H1 (cell line): ENCODE data around the gene EPHA8. TPM values are rescaled to one million over a fixed set of nuclear protein-coding genes. Genes with fewer than 3 reads are reported as not detected.

Experiments used
- CTCF ChIA-PET: fragments of 300-600 bp; sonication (Branson Sonifier 250); formaldehyde crosslinking; loops from one replicate; lab custom pipeline; 2021; ENCODE audit not compliant: partially characterized antibody; lab: Charles Lee
- POLR2A ChIA-PET: fragments of 300-600 bp; sonication (Branson Sonifier 250); formaldehyde crosslinking; loops from one replicate; lab custom pipeline; 2021; ENCODE audit warnings: inconsistent platforms; ENCODE audit not compliant: partially characterized antibody; lab: Charles Lee
- DNase-seq, 2 experiments: peaks; one replicate each; pipeline versions ENCODE4 v3.0.0 to v3.0.0-alpha.2; 2010 to 2022; ENCODE audit warnings: low spot score in 2 of 2, low read depth in 1 of 2, mixed read lengths in 1 of 2
- FAIRE-seq: peaks from 2 replicates; lab custom pipeline; 2011; peaks lifted over from hg19 to GRCh38; lab: Jason Lieb, UNC
- H2AFZ ChIP-seq: 2 replicates; pipeline ENCODE4 v1.8.1; 2012; ENCODE audit warnings: low read length, inconsistent platforms
- H2AK5ac ChIP-seq: 2 replicates; pipeline ENCODE4 v1.6.1; 2013; ENCODE audit warnings: low read depth, low read length
- H2BK120ac ChIP-seq: replicated peaks from 2 replicates; pipeline ENCODE3; 2013; ENCODE audit warnings: low read depth, low read length, inconsistent platforms
- H2BK12ac ChIP-seq: 2 replicates; pipeline ENCODE4 v1.6.1; 2013; ENCODE audit warnings: low read depth, low read length
- H2BK15ac ChIP-seq: 2 replicates; pipeline ENCODE4 v1.6.1; 2013; ENCODE audit warnings: low read length
- H2BK20ac ChIP-seq: 2 replicates; pipeline ENCODE4 v1.6.1; 2013; ENCODE audit warnings: low read length
- H2BK5ac ChIP-seq: 2 replicates; pipeline ENCODE4 v1.6.1; 2013; ENCODE audit warnings: low read depth, low read length
- H3K14ac ChIP-seq: 2 replicates; pipeline ENCODE4 v1.6.1; 2013; ENCODE audit warnings: inconsistent platforms; ENCODE audit not compliant: insufficient read length
- H3K18ac ChIP-seq: 2 replicates; pipeline ENCODE4 v1.6.1; 2013; ENCODE audit warnings: low read length; ENCODE audit errors: extremely low read depth
- H3K23ac ChIP-seq: 2 replicates; pipeline ENCODE4 v1.6.1; 2013; ENCODE audit warnings: inconsistent platforms; ENCODE audit not compliant: insufficient read length
- H3K23me2 ChIP-seq: 2 replicates; pipeline ENCODE4 v1.6.1; 2013; ENCODE audit warnings: low read depth, low read length
- H3K27ac ChIP-seq: 2 replicates; pipeline ENCODE4 v1.6.1; 2011; ENCODE audit warnings: low read depth, low read length, inconsistent platforms
- H3K27me3 ChIP-seq, 4 experiments: replicated peaks in 1 of 4; 1 replicate in 1 of 4; 2 replicates in 3 of 4; pipeline versions ENCODE4 v1.6.1 to v1.8.1; 2011 to 2013; ENCODE audit warnings: low read length in 3 of 4, mild to moderate bottlenecking in 3 of 4, inconsistent platforms in 2 of 4, mixed read lengths in 2 of 4, moderate library complexity in 1 of 4; ENCODE audit not compliant: control insufficient read depth in 3 of 4, insufficient read depth in 3 of 4; ENCODE audit errors: extremely low read depth in 1 of 4
- H3K36me3 ChIP-seq, 4 experiments: 2 replicates each; pipeline versions ENCODE4 v1.6.1 to v1.8.1; 2011 to 2013; ENCODE audit warnings: mild to moderate bottlenecking in 4 of 4, low read length in 3 of 4, moderate library complexity in 2 of 4, control low read depth in 1 of 4, inconsistent platforms in 1 of 4; ENCODE audit not compliant: insufficient read depth in 4 of 4, control insufficient read depth in 2 of 4
- H3K4ac ChIP-seq: replicated peaks from 2 replicates; pipeline ENCODE3; 2013; ENCODE audit warnings: low read length, low read depth, mixed read lengths, inconsistent platforms; ENCODE audit not compliant: insufficient read length
- H3K4me1 ChIP-seq, 4 experiments: replicated peaks in 1 of 4; 1 replicate in 1 of 4; 2 replicates in 3 of 4; pipeline versions ENCODE4 v1.6.1 to v1.8.1; 2011 to 2013; ENCODE audit warnings: low read length in 3 of 4, inconsistent platforms in 2 of 4, mixed read lengths in 1 of 4; ENCODE audit not compliant: insufficient read depth in 4 of 4, control insufficient read depth in 3 of 4
- H3K4me2 ChIP-seq, 2 experiments: 2 replicates each; pipeline versions ENCODE4 v1.6.1 to v1.8.1; 2011 to 2013; ENCODE audit warnings: low read depth in 2 of 2, low read length in 2 of 2, control low read depth in 1 of 2, inconsistent platforms in 1 of 2, mild to moderate bottlenecking in 1 of 2; ENCODE audit not compliant: insufficient read depth in 1 of 2
- H3K4me3 ChIP-seq, 4 experiments: fragments of 200-600, 300-600 bp in 1 of 4; sonication (generic), shearing (Covaris generic), sonication (Bioruptor Twin) in 1 of 4; 2 replicates each; pipeline versions ENCODE4 v1.5.1 to v1.8.1; 2011 to 2016; ENCODE audit warnings: low read length in 4 of 4, low read depth in 3 of 4, control low read depth in 2 of 4, inconsistent platforms in 2 of 4, mild to moderate bottlenecking in 2 of 4, mixed read lengths in 1 of 4, moderate library complexity in 1 of 4; ENCODE audit not compliant: insufficient read depth in 2 of 4; ENCODE audit errors: extremely low read depth in 1 of 4
- H3K56ac ChIP-seq: replicated peaks from 2 replicates; pipeline ENCODE3; 2013; ENCODE audit warnings: low read depth, mild to moderate bottlenecking, mixed read lengths, low read length, inconsistent platforms; ENCODE audit not compliant: insufficient read length
- H3K79me1 ChIP-seq: 2 replicates; pipeline ENCODE4 v1.6.1; 2013; ENCODE audit warnings: low read depth, low read length, control low read depth
- H3K79me2 ChIP-seq, 2 experiments: 2 replicates each; pipeline versions ENCODE4 v1.6.1 to v1.8.1; 2012 to 2013; ENCODE audit warnings: low read length in 2 of 2, mild to moderate bottlenecking in 2 of 2, inconsistent platforms in 1 of 2; ENCODE audit not compliant: insufficient read depth in 2 of 2, control insufficient read depth in 1 of 2
- H3K9ac ChIP-seq, 4 experiments: replicated peaks in 1 of 4; 1 replicate in 1 of 4; 2 replicates in 3 of 4; pipeline versions ENCODE4 v1.6.1 to v1.8.1; 2011 to 2013; ENCODE audit warnings: low read depth in 3 of 4, low read length in 3 of 4, control low read depth in 2 of 4, mild to moderate bottlenecking in 2 of 4, moderate library complexity in 2 of 4, inconsistent platforms in 1 of 4; ENCODE audit errors: extremely low read depth in 1 of 4
- H3K9me3 ChIP-seq, 2 experiments: 2 replicates each; pipeline versions ENCODE4 v1.6.1 to v1.8.1; 2012 to 2013; ENCODE audit warnings: mild to moderate bottlenecking in 2 of 2, moderate library complexity in 2 of 2, control low read depth in 1 of 2, inconsistent platforms in 1 of 2, low read depth in 1 of 2, low read length in 1 of 2, mixed read lengths in 1 of 2; ENCODE audit not compliant: insufficient read depth in 2 of 2
- H4K20me1 ChIP-seq, 2 experiments: replicated peaks in 1 of 2; 2 replicates each; pipeline versions ENCODE3 to v1.8.1; 2011 to 2013; ENCODE audit warnings: inconsistent platforms in 2 of 2, low read length in 2 of 2, mild to moderate bottlenecking in 1 of 2; ENCODE audit not compliant: insufficient read depth in 2 of 2, control insufficient read depth in 1 of 2
- H4K5ac ChIP-seq: 2 replicates; pipeline ENCODE4 v1.6.1; 2013; ENCODE audit warnings: low read length, low read depth, mixed read lengths, inconsistent platforms; ENCODE audit not compliant: insufficient read length
- H4K8ac ChIP-seq: 2 replicates; pipeline ENCODE4 v1.8.0; 2013; ENCODE audit warnings: mild to moderate bottlenecking, moderate library complexity, low read length, inconsistent platforms; ENCODE audit not compliant: insufficient read depth; ENCODE audit errors: extremely low read depth
- H4K91ac ChIP-seq: replicated peaks from 2 replicates; pipeline ENCODE3; 2013; ENCODE audit warnings: low read length, mixed read lengths, inconsistent platforms; ENCODE audit not compliant: insufficient read length
- ATF2 ChIP-seq: IDR thresholded peaks from 2 replicates; pipeline ENCODE4 v1.6.1; 2012; ENCODE audit warnings: low read length, inconsistent platforms
- EZH2 ChIP-seq: fragments of 200-600 bp; sonication (generic); IDR thresholded peaks from 2 replicates; pipeline ENCODE4 v1.7.1; 2012; ENCODE audit warnings: low read depth, mild to moderate bottlenecking, moderate library complexity, low read length, inconsistent platforms; ENCODE audit not compliant: severe bottlenecking
- FOSL1 ChIP-seq: IDR thresholded peaks from 2 replicates; pipeline ENCODE4 v1.6.1; 2011; ENCODE audit warnings: mild to moderate bottlenecking, low read depth, low read length, moderate library complexity; ENCODE audit not compliant: insufficient read depth
- GTF2F1 ChIP-seq: IDR thresholded peaks from 2 replicates; pipeline ENCODE4 v1.6.1; 2012; ENCODE audit warnings: low read depth, low read length, improper control_type of control experiment, borderline replicate concordance
- JUND ChIP-seq: IDR thresholded peaks from 2 replicates; pipeline ENCODE4 v1.6.1; 2011; ENCODE audit warnings: mild to moderate bottlenecking, improper control_type of control experiment, low read length
- KDM4A ChIP-seq: IDR thresholded peaks from one replicate; pipeline ENCODE4 v1.7.1; 2012; ENCODE audit warnings: low read depth, mild to moderate bottlenecking, moderate library complexity, low read length, inconsistent platforms; ENCODE audit not compliant: severe bottlenecking
- MAFK ChIP-seq: IDR thresholded peaks from 2 replicates; pipeline ENCODE4 v1.6.1; 2012; ENCODE audit warnings: low read depth, mild to moderate bottlenecking, improper control_type of control experiment, low read length
- SP1 ChIP-seq: IDR thresholded peaks from 2 replicates; pipeline ENCODE4 v1.6.1; 2011; ENCODE audit warnings: low read depth, low read length
- TEAD4 ChIP-seq: IDR thresholded peaks from 2 replicates; pipeline ENCODE4 v1.6.1; 2012; ENCODE audit warnings: low read depth, low read length, inconsistent platforms, mixed read lengths
- WGBS, 2 experiments: shearing (Covaris generic) in 1 of 2; methylation state at CpG; one replicate each; pipeline versions ENCODE4 v1.1.6 to v1.1.7; 2013 to 2015; ENCODE audit warnings: low lambda C conversion rate in 2 of 2, mixed read lengths in 2 of 2, inconsistent platforms in 1 of 2, low coverage in 1 of 2, missing lambda C conversion rate in 1 of 2; ENCODE audit not compliant: insufficient replicate concordance in 2 of 2, insufficient coverage in 1 of 2, insufficient read length in 1 of 2; ENCODE audit errors: extremely low coverage in 1 of 2, missing lambda C conversion rate in 1 of 2; 5-methylcytosine and 5-hydroxymethylcytosine counted together
- polyA plus RNA-seq, 7 experiments: library from polyadenylated mRNA; depleted of rRNA in 3 of 7; stranded (reverse) in 5 of 7; unstranded in 2 of 7; fragments of >200 nt in 5 of 7; fragments of 200-250 nt in 2 of 7; gene quantifications; 1 replicate in 5 of 7; 2 replicates in 1 of 7; 4 replicates in 1 of 7; pipeline versions ENCODE4 v1.2.1 to v1.2.3, GENCODE V29; 2011 to 2013; ENCODE audit warnings: missing spikeins in 2 of 7, mixed read lengths in 2 of 7
- total RNA-seq: library from RNA; stranded (reverse); fragmentation: NEBNext Ultra II Directional; extraction: Animal tissue kit (Norgen Biotek cat#: 25700); gene quantifications from 2 replicates; pipeline ENCODE4 v1.2.1, GENCODE V29; 2021

EPHA8 gene
- total and polyA plus RNA-seq, 2 of the 8 experiments (the other 6 are each of a cell fraction or from before 2014, with no cell fraction given), result 4.0 to 8.4 TPM

- CTCF ChIA-PET, result interaction anchor here (0.6 to 2.3 kb wide), 8 partner anchors 7 to 395 kb away, joined by 3 to 6 read pairs (median 4); no protein-coding TSS in a partner anchor
- no peaks in the 10 kb centered on the region; a peak in 1 of 8 replicates for H3K36me3 ChIP-seq
- 13% methylated on average over 13 of the region's 57 CpGs; no CpG with 5 or more reads in 1 of the 2 experiments for WGBS, 2 experiments
- no peak overlapping the region for H3K4ac ChIP-seq
- H3K79me1 ChIP-seq, result no peaks in the 10 kb centered on the region
- H3K18ac ChIP-seq, result no peak overlapping the region; the same call in 1 of the 2 replicates
- no peak overlapping the region for H2AK5ac ChIP-seq
- H3K9ac ChIP-seq, result peak overlapping the region in 1 of 4 experiments; percentile 67; a peak in 1 of 7 replicates
- no peak for FAIRE-seq
- H4K5ac ChIP-seq, result no peak overlapping the region
- 0 out of 2 replicates have a peak overlapping the region, but pooled peaks have one; percentile 13 for H2BK20ac ChIP-seq
- no peak overlapping the region for H2BK12ac ChIP-seq
- H4K20me1 ChIP-seq, result no peaks in the 10 kb centered on the region
- H4K91ac ChIP-seq, result peak overlapping the region; percentile 41
- no peaks in the 10 kb centered on the region for H3K79me2 ChIP-seq
- no peak overlapping the region for H3K27ac ChIP-seq
- POLR2A ChIA-PET, result interaction anchor here (0.6 to 0.7 kb wide), 3 partner anchors 9 to 1938 kb away, joined by 3 read pairs; no protein-coding TSS in a partner anchor
- 0 out of 2 replicates have a peak overlapping the region, but pooled peaks have one; percentile 48 for H4K8ac ChIP-seq
- H2BK120ac ChIP-seq, result no peak overlapping the region
- peak overlapping the region; percentile 72; the same call in 1 of the 2 replicates for H2BK15ac ChIP-seq
- H3K56ac ChIP-seq, result no peak overlapping the region
- peak in 1 of 2 experiments; percentile 59 for DNase-seq
- H3K23ac ChIP-seq, result no peak overlapping the region
- no peak overlapping the region for H3K14ac ChIP-seq
- H3K4me1 ChIP-seq, result peaks cover 0 to 22% (median 13%) of the 10 kb centered on the region in 4 experiments; a peak in 6 of 7 replicates
- H2AFZ ChIP-seq, result peak overlapping the region; percentile 91; the same call in 1 of the 2 replicates
- H2BK5ac ChIP-seq, result no peak overlapping the region
- peaks cover 17 to 34% (median 28%) of the 10 kb centered on the region in 4 experiments for H3K27me3 ChIP-seq
- no peaks in the 10 kb centered on the region for H3K9me3 ChIP-seq
- H3K23me2 ChIP-seq, result peaks cover 10% of the 10 kb centered on the region; the same call in 1 of the 2 replicates
- peak overlapping the region; percentile 85 to 98 for H3K4me2 ChIP-seq
- H3K4me3 ChIP-seq, result peak overlapping the region; percentile 35 to 75 (median 50)
- TF ChIP-seq MAFK, result no peak
- TF ChIP-seq ATF2, result no peak
- peak; percentile 39 for TF ChIP-seq EZH2
- no peak for TF ChIP-seq FOSL1
- TF ChIP-seq KDM4A, result peak; percentile 42
- TF ChIP-seq TEAD4, result no peak
- TF ChIP-seq GTF2F1, result no peak
- no peak for TF ChIP-seq SP1
- TF ChIP-seq JUND, result no peak
Measured at GRCh38 chr1:22563671-22564602, 648 bp downstream of the EPHA8 start.
